Measurements from ENCODE around the gene CAMK2D. TPM values are rescaled to one million over a fixed set of nuclear protein-coding genes. Genes with fewer than 3 reads are reported as not detected.

Gene CAMK2D
- total RNA-seq, 1 experiment from 2014 or later = 29.5 TPM

DNA sequence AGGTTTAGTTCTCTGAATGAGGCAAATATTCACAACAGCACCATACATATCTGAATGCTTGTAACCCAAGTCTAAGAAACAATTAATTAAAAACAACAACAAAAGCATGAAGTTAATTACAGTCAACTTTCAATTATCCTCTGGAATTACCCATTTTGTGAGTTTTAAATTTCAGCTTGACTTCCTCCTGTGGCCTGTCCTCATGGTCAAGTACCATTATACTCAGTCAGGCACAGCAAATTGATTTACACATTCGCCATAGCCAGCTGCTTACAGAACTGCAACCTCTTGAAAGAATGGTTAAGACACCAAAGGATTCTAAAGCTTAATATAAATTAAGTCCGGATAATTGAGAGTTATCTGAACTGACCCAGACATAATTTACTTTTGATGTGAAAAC lies 306.5 kb downstream of the CAMK2D start:
- ChIA-PET CTCF (no interaction called here), POLR2A (no interaction called here)
- Histone ChIP-seq H3K9me3 (ENCODE audit: control insufficient read depth, insufficient read depth, low read depth, low read length) (no peaks in the 10 kb centered on the region), H3K4me3 (ENCODE audit: low read depth in 2 of 2, low read length in 2 of 2) (no peak overlapping the region), H3K4me1 (ENCODE audit: control insufficient read depth, insufficient read depth, low read length) (no peaks in the 10 kb centered on the region), H3K27me3 (ENCODE audit: control insufficient read depth, insufficient read depth, low read length) (no peaks in the 10 kb centered on the region), H3K27ac (ENCODE audit: low read length) (no peak overlapping the region), H3K36me3 (ENCODE audit: control insufficient read depth, insufficient read depth, low read length) (peaks cover 3% of the 10 kb centered on the region; the same call in 1 of the 2 replicates)
- DNase-seq (ENCODE audit: low read depth, low spot score) = no peak
- intact Hi-C loops (cut with micrococcal nuclease; ENCODE audit: unreplicated experiment) (no loop called here), in situ Hi-C loops (cut with HindIII; ENCODE audit: low pct_unique_long_range_greater_than_20kb, low sequenced_read_pairs) (no loop called here)
- no peak for ATAC-seq
- no TSS peak for BruUV-seq (replicated peaks)
- no peak for TF ChIP-seq SIN3A (IDR thresholded peaks at IDR 0.05; ENCODE audit: borderline replicate concordance, insufficient read depth, low read depth, low read length)
- TF ChIP-seq, protein P1, sequence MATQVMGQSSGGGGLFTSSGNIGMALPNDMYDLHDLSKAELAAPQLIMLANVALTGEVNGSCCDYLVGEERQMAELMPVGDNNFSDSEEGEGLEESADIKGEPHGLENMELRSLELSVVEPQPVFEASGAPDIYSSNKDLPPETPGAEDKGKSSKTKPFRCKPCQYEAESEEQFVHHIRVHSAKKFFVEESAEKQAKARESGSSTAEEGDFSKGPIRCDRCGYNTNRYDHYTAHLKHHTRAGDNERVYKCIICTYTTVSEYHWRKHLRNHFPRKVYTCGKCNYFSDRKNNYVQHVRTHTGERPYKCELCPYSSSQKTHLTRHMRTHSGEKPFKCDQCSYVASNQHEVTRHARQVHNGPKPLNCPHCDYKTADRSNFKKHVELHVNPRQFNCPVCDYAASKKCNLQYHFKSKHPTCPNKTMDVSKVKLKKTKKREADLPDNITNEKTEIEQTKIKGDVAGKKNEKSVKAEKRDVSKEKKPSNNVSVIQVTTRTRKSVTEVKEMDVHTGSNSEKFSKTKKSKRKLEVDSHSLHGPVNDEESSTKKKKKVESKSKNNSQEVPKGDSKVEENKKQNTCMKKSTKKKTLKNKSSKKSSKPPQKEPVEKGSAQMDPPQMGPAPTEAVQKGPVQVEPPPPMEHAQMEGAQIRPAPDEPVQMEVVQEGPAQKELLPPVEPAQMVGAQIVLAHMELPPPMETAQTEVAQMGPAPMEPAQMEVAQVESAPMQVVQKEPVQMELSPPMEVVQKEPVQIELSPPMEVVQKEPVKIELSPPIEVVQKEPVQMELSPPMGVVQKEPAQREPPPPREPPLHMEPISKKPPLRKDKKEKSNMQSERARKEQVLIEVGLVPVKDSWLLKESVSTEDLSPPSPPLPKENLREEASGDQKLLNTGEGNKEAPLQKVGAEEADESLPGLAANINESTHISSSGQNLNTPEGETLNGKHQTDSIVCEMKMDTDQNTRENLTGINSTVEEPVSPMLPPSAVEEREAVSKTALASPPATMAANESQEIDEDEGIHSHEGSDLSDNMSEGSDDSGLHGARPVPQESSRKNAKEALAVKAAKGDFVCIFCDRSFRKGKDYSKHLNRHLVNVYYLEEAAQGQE (IDR thresholded peaks at IDR 0.05; ENCODE audit: insufficient read depth in 1 of 2, low read depth in 2 of 2, low read length in 1 of 2) = no peak
- TF ChIP-seq TCF7L2 (IDR thresholded peaks at IDR 0.05; ENCODE audit: low read depth, low read length) = no peak
- TF ChIP-seq POLR2AphosphoS5 (IDR thresholded peaks at IDR 0.05; ENCODE audit: low read depth, low read length) = no peak
- TF ChIP-seq, protein P2, sequence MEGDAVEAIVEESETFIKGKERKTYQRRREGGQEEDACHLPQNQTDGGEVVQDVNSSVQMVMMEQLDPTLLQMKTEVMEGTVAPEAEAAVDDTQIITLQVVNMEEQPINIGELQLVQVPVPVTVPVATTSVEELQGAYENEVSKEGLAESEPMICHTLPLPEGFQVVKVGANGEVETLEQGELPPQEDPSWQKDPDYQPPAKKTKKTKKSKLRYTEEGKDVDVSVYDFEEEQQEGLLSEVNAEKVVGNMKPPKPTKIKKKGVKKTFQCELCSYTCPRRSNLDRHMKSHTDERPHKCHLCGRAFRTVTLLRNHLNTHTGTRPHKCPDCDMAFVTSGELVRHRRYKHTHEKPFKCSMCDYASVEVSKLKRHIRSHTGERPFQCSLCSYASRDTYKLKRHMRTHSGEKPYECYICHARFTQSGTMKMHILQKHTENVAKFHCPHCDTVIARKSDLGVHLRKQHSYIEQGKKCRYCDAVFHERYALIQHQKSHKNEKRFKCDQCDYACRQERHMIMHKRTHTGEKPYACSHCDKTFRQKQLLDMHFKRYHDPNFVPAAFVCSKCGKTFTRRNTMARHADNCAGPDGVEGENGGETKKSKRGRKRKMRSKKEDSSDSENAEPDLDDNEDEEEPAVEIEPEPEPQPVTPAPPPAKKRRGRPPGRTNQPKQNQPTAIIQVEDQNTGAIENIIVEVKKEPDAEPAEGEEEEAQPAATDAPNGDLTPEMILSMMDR (IDR thresholded peaks at IDR 0.05) = no peak

DNA sequence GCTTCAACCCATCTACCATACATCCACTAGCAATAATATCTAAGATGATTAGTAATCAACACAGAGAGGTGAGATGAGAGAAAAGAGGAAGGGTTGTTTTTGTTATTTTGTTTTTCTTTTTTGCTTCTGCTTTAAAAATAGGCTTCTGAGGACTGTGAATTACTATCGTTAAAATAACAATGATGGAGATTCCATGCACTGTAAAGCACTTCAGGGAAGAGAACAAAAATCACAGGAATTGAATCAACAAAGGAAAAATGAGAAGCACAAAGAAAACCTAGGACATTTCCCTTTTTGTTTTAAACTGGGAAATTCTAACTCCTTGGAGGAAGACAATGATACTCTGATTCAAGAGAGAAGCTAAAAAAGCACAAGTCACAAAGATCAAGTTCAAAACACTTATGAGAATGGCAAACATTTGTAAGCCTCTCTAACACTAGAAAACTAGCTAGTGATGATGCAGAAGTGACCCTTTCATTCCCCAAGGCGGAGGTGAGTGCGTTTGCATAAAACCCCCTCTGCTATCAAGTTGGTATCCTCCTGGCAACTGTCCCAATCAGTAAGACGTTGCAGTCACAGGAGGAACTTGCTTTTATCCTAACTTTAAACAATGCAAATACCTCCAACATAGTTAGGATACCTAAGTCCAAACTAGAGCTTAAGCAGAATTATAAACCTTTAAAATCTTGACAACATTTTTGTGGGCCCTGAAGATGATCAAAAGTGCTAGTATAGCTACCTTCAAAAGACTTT lies 308.5 kb downstream of the CAMK2D start:
- Histone ChIP-seq H3K27me3 (ENCODE audit: control insufficient read depth, insufficient read depth, low read length) (no peaks in the 10 kb centered on the region), H3K36me3 (ENCODE audit: control insufficient read depth, insufficient read depth, low read length) (0 out of 2 replicates have a peak, but pooled peaks cover 2% of the 10 kb centered on the region), H3K27ac (ENCODE audit: low read length) (no peak overlapping the region), H3K4me3 (ENCODE audit: low read depth in 2 of 2, low read length in 2 of 2) (no peak overlapping the region), H3K9me3 (ENCODE audit: control insufficient read depth, insufficient read depth, low read depth, low read length) (no peaks in the 10 kb centered on the region), H3K4me1 (ENCODE audit: control insufficient read depth, insufficient read depth, low read length) (no peaks in the 10 kb centered on the region)
- POLR2A ChIA-PET = no interaction called here
- DNase-seq (ENCODE audit: low read depth, low spot score) (no peak), ATAC-seq (no peak)
- TF ChIP-seq, protein P2 (IDR thresholded peaks at IDR 0.05) = no peak
- TF ChIP-seq POLR2AphosphoS5 (IDR thresholded peaks at IDR 0.05; ENCODE audit: low read depth, low read length) = no peak
- TF ChIP-seq SIN3A (IDR thresholded peaks at IDR 0.05; ENCODE audit: borderline replicate concordance, insufficient read depth, low read depth, low read length) = no peak
- TF ChIP-seq TCF7L2 (IDR thresholded peaks at IDR 0.05; ENCODE audit: low read depth, low read length) = no peak
- TF ChIP-seq, protein P1 (IDR thresholded peaks at IDR 0.05; ENCODE audit: insufficient read depth in 1 of 2, low read depth in 2 of 2, low read length in 1 of 2) = no peak
- CTCF ChIA-PET = no interaction called here
- no TSS peak for BruUV-seq (replicated peaks)
- intact Hi-C loops (cut with micrococcal nuclease; ENCODE audit: unreplicated experiment) (no loop called here), in situ Hi-C loops (cut with HindIII; ENCODE audit: low pct_unique_long_range_greater_than_20kb, low sequenced_read_pairs) (no loop called here)
